Umbilical cord (tissue), 2 donors: ENCODE measurements around the gene NPAS2. TPM values are rescaled to one million over a fixed set of nuclear protein-coding genes. Genes with fewer than 3 reads are reported as not detected.

Experiments used
- DNase-seq: peaks from one replicate; pipeline ENCODE4 v3.0.0-alpha.2; 2015; ENCODE audit warnings: low spot score
- total RNA-seq: library from RNA; depleted of rRNA; stranded (reverse); fragments of >200 nt; gene quantifications from one replicate; pipeline ENCODE4 v1.2.3, GENCODE V29; 2014; ENCODE audit warnings: low replicate concordance; ENCODE audit not compliant: insufficient read depth

Gene NPAS2
- total RNA-seq, 1 donor from 2014 or later: 124 TPM

GRCh38 chr2:100820523-100821254 is 750 bp downstream of the NPAS2 start:
- DNase-seq: no peak

GRCh38 chr2:100821255-100821910 is 1.4 kb downstream of the NPAS2 start:
- no peak for DNase-seq

- DNase-seq: no peak
Observed at GRCh38 chr2:100821911-100822265, 1.9 kb downstream of the NPAS2 start.

- no peak for DNase-seq
Observed at GRCh38 chr2:100822587-100823248, 2.8 kb downstream of the NPAS2 start.

GRCh38 chr2:100823665-100824438 is 3.9 kb downstream of the NPAS2 start:
- DNase-seq: no peak

GRCh38 chr2:100824842-100825241 is 4.9 kb downstream of the NPAS2 start:
- DNase-seq: no peak

GRCh38 chr2:100826494-100826893 is 6.6 kb downstream of the NPAS2 start:
- DNase-seq: no peak

GRCh38 chr2:100831158-100831750 is 11.3 kb downstream of the NPAS2 start:
- no peak for DNase-seq

- DNase-seq: no peak
Observed at GRCh38 chr2:100831831-100832230, 11.9 kb downstream of the NPAS2 start.

- no peak for DNase-seq
Observed at GRCh38 chr2:100832885-100833284, 12.9 kb downstream of the NPAS2 start.

- DNase-seq: peak; percentile 59
Observed at GRCh38 chr2:100833331-100833730, 13.4 kb downstream of the NPAS2 start.

- no peak for DNase-seq
Observed at GRCh38 chr2:100834221-100834620, 14.3 kb downstream of the NPAS2 start.

GRCh38 chr2:100835006-100835659 is 15.2 kb downstream of the NPAS2 start:
- no peak for DNase-seq

- DNase-seq: no peak
Observed at GRCh38 chr2:100840519-100840918, 20.6 kb downstream of the NPAS2 start.

GRCh38 chr2:100842241-100842922 is 22.4 kb downstream of the NPAS2 start:
- DNase-seq: no peak

GRCh38 chr2:100844514-100844913 is 24.6 kb downstream of the NPAS2 start:
- no peak for DNase-seq

- DNase-seq: no peak
Observed at GRCh38 chr2:100845141-100845991, 25.4 kb downstream of the NPAS2 start.

GRCh38 chr2:100846716-100847115 is 26.8 kb downstream of the NPAS2 start:
- no peak for DNase-seq

GRCh38 chr2:100852447-100852846 is 32.5 kb downstream of the NPAS2 start:
- no peak for DNase-seq
